GM19035 (cell line): ENCODE measurements around the gene FHIT.
"Not testable (repeated sequence)": the region's sequence is repeated elsewhere in the genome, so short reads cannot be mapped to it uniquely, and the experiment has no call there.

Source experiments
- ATAC-seq: cut with Tn5 transposase; IDR thresholded peaks from one replicate; pipeline ENCODE4 v1.9.1; 2021; ENCODE audit not compliant: unreplicated experiment

Gene FHIT

DNA sequence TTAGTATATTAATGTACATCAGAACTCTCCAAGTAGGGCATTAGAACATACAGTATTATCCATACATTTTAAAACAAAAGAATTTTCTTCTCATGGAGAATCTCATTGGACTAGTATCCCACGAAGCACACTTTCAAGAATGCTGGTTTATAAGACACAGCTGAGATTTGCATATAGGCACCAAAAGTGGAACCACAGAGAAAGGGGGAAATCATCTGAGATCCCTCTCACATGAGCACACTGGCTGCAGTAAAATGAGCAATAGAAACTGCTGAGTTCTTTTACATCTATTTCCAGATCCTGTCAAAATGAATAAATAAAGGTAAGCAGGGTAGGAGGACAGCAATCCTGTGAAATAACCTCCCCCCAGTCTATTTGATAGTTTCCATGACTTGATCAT is 665.3 kb downstream of the FHIT start:
- no peak for ATAC-seq

DNA sequence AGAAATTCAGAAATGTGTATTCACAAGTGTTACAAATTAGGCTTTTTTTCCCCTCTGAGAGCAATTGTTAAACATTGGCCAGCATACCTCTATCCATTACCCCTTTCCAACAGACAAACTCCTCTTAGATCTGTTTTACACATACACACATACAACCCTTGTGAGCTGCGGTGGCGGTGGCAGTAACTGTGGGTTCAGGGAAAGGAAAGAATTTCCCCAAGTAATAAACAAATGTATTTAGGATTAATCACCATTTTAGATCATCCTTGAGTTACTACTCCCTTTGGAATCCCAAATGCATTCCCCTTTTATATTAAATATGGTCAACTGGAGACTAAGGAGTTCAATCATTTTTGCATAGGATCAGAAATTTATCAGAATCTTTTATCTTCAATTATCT is 667.0 kb downstream of the FHIT start:
- no peak for ATAC-seq

DNA sequence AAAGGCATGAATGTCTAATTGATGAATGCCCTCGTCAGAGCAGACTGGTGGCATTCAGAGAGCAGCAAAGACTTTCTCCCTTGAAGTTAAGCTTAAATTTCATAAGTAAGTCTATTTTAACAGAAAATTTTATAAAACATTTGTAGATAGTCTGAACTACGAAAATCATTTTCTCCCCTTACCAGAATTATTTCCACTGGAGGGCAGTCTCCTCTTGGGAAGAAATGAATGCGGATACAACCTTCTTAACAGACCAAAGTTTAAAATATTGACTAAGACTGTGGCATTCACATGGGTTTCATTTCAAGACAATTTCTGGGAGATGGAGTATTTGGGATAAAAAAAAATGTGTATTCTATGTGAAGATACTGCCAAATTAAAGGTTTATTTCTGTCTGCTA is 669.0 kb downstream of the FHIT start:
- no peak for ATAC-seq

DNA sequence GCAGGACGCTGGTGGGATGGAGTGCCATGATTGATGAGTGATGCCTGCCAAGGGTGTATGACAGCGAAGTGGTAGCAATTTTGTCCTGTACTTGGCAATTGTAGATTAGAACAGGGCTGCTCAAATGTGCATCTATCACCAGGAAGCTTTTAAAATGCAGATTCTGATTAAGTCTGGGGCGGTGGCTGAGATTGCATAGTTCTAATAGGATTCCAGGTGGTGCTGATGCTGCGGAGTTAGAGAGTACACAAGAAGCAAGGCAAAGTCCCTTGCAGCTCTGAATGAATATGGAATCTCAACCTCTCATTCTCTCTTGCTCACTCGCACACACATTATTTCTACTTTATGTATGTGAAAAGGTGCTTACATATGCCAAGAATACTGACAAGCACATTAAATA is 670.4 kb downstream of the FHIT start:
- no peak for ATAC-seq

DNA sequence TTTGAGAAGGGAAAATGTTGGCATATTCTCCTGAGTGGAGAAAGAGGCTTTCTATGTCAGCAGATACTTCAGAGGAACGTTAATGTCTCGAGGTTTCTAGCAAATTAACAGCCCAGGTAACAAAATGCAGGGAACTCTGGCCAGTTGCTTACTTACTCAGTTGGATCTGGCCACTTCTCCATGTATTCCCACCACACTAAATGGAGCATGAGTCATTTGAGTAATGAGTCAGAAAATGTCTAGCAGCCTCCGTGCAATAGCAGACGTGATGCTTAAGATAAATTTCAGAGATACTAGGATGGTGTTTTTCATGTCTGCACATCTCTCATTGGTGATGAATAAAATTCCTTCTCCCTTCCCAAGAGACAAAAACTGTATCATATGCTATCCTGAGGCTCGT is 671.5 kb downstream of the FHIT start:
- no peak for ATAC-seq

DNA sequence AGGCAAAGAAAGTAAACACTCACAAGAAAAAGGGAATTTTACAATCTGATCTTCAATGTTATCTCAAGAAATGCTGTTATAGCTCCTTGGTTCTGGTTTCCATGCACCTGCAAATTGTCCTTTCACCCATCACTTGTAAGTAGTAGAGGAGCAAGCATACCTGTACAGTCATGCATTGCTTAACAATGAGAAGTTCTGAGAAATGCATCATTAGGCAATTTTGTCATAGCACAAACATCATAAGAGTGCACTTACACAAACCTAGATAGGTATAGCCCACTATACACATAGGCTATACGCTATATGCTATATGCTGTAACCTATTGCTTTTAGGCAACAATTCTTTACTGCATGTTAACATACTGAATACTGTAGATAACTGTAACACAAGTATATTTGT is 672.3 kb downstream of the FHIT start:
- ATAC-seq: no peak

DNA sequence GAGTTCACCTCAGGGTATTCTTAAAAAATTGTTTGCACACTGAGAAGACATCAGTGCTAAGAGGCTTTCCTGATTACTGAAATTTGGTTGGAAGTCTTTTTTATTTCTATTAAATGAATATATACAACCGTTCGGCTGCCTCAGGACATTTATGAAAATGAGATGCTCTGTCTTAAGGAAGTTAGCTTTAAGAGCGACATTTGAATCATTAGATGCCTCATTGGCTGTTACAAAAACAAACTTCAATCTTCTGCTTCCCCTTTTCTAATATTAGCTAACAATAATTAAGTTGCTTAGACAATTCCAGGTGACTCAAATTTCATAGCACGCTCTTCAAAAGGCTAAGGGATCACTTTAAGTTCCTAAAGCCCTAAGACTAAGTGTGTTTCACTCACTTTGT is 673.7 kb downstream of the FHIT start:
- ATAC-seq: no peak

DNA sequence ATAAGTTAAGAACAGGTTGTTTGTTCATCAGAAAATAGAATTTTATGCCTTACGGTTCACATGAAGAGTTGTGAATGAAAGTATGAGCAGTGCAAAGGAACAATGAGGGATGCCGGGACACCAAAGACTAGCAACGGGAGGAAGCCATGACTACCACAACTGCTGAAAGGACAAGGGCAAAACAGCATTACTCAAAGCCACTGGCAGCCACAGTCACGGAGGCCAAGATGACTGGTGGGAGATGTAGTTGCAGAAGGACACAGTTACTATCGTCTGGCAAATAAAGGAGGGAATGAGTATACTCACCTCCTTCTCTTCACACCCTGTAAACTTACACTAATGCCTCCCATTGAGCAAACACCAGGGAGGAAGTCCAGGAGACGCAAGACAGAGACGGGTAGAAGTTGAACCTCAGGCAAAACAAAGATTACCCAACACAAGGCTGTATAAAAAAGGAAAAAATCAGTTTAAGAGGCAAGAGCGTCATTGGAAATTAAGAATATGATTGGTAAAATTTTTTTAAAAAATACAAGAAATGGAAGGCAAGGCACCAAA is 675.5 kb downstream of the FHIT start:
- ATAC-seq: no peak

DNA sequence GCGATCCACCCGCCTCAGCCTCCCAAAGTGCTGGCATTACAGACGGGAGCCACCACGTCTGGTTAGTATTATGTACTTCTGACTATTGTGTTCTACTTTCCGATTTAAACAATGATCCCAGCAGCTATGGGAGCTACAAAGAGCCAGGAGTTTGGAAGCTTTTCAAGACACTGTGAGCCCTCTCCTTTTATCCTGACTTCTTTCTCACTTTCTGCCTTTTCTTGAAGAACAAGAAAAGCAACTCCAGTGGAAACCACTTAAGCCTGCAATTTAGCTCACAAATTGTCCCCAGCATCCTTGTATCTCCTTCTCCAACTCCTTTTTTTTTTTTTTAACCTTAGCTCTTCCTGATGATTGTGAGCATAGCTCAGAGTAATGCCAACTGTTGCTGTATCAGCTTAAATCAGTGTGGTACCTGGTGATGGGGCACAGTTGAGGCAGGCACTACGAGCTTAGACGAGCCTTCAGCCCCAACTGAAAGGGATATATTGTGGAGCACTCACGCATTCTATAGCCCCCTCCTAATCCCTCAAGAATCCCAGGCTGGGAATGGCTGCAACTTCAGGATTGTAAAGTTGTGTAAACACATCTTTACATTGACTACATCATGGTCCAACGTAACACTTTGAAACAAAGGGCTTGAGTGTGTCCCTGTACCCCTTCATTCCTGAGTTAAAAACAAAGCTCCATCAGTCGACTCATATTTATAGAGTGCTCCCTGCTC is 677.0 kb downstream of the FHIT start:
- no peak for ATAC-seq

DNA sequence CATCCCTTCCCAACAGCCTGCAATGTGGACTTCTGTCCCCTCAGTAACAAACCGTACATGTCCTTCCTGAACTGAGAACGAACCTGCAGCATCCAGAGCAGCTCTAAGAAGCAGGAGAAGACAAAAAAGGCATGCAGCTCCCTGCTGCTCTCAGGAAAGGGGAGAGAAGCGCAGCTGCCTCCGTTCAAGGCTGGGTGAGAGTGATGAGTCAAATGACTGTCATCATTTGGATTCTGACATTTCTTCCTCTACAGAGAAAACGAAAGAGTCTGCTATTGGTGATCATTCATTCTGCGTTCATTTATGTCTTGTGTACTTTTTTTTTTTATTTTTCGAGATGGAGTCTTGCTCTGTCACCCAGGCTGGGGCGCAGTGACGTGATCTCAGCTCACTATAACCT is 677.8 kb downstream of the FHIT start:
- no peak for ATAC-seq

DNA sequence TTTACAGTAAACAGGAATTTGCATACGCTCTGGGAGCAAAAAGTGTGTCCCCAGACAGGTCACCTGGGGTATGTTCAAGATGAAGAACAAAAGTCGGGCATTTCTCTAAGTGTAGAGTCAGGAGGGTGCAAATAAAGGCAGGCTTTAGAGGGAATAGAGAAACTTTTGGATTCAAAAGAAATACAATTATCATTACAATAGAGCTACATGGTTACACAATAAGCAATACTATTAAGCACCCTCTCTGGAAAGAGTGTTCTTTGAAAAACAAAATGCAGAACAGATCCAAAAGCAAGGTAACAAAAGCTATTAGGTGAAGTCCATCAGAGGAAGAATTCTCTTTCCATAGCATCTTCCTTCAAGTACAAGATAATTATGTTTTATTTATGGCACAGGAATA is 679.7 kb downstream of the FHIT start:
- ATAC-seq: no peak

DNA sequence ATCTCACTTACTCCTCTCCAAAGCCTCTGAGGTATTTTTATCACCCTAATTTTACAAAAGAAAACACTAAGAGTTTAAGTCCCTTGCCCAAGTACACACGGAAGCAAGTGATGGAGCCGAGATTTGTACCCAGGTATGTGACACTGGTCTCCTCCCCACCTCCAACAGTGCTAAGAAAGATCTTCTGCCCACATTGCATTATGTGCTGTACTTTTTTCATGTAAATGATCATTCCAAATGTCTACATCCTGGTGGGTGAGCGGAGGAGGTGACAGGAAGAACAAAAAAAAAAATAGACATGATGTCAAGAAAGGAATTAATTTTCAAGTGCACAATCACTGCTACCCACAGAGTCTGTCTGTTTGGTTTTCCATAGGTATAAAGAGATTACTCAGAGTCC is 694.1 kb downstream of the FHIT start:
- ATAC-seq: no peak

DNA sequence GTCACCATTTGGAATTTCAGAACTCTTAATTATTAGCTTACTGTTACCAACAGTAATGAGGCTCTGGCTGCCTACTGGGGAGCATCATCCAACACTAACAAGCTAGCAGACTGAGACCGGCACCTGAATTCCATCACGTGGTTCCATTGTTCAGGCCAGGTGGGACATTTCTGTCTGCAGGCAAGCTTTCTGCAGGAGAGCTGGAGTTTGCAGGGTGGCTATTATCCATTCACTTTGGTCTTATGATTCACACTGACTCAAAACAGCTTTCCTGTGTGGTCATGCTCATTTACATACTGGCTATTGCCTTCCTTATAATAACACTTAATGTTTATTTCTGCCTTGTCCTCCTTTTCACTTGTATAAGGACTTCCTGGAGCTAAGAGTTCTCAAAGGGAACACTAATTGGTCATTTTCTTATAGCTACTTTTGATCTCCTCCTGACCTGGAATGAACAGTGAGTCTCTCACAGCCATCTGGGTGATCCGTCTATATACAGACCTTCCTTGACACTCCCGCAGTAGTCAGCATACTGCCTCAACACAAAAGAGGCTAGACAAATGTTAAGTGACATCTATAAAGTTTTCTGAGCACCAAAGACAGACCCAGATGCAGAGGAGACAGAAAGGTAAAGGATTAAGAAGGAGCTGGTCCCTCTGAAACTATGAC is 695.4 kb downstream of the FHIT start:
- peak; percentile 88 for ATAC-seq

DNA sequence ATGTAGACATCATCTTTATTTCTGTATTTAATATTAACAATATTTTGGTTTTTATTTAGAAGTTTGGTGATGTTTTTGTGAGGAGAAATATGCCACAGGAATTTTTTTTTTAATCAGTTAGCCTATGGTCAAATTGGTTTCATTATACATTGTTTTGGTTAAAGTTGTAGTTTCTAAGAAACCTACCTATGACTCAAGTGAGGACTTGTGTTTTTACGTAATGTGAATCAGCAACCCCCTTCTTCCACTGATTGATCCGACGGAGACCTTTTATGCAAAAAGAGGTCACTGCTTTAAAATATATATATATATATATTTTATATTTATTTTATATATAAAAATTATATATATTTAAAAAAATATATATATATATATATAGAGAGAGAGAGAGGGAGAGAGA is 698.1 kb downstream of the FHIT start:
- ATAC-seq: peak; percentile 46

DNA sequence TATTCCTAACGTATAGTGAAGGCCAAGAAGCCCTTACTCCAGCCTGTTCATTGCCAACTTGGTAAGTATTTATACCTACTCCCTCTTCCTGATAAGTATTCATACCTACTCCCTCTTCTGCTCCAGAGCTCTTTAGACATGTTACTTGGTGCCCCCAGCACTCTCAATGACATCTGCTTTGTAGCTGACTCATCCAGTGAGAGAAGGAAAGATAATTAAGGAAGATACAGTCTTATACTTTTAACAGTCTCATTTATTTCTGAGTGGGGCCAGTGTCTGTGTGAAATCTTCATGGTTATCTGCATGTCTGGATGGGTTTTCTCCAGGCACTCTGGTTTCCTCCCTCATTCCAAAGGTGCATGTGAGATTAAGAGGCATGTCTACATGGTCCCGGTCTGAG is 698.7 kb downstream of the FHIT start:
- no peak for ATAC-seq

DNA sequence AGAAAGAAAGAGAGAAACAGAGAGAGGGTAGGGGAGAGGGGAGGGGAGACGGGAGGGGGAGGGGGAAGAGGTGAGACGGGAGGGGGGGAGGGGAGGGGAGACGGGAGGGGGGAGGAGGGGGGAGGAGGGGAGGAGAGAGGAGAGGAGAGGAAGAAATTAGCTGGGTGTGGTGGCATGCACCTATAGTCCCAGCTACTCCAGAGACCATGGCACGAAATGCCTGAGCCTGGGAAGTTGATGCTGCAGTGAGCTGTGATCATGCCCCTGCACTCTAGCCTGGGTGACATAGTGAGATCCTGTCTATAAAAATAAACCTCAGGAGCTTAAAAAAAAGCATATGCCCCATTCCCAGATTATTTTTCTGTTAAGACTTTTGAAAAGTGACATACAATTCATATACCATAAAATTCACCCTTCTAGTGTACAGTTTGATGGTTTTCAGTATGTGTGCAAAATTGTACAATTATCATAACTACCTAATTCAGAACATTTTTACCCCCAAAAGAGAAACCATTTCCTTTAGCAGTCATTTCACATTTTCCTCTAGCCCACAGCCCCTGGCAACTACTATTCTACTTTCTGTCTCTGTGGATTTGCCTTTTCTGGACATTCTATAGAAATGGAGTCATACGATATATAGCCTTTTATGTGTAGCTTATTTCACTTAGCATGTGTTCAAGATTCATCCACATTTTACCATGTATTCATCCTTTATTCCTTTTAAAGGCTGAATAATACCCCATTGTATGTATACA is 699.6 kb downstream of the FHIT start:
- ATAC-seq: no peak

DNA sequence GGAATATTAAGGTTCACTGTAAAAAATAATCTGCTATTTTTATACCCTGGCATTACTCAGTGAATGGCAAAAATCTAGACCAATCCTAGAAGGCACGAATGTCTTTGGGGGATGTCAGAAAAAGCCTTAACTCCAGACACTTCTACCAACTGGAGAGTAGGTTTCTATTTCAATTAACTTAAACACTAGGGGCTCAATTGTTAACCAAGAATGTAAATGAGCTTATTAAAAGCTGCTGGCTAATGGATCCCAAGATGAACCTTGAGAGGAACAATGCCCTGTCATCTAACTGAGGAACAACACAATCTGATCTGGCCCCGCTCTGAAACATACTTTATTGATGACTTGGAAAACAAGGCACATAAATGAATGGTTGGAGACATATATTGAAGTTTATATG is 701.4 kb downstream of the FHIT start:
- no peak for ATAC-seq

DNA sequence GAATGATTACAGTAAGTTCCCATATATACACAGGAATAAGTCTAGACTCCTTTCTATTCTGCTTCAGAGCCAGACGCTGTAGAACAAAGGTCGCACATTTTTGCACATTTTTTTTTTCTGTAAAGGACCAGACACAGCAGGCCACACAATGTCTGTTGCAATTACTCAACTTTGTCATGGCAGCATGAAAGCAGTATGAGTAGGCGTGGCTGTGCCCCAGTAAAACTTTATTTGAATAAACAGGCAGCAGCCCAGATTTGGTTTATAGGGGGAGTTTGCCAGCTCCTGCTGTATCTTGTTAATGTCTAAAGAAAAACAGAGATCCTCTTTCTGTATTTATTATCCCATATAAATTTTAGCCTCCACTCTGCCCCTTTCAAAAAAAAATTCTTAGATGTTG is 708.3 kb downstream of the FHIT start:
- ATAC-seq: no peak

DNA sequence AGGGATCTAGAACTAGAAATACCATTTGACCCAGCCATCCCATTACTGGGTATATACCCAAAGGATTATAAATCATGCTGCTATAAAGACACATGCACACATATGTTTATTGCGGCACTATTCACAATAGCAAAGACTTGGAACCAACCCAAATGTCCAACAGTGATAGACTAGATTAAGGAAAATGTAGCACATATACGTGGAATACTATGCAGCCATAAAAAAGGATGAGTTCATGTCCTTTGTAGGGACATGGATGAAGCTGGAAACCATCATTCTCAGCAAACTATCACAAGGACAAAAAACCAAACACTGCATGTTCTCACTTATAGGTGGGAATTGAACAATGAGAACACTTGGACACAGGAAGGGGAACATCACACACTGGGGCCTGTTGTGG is 711.9 kb downstream of the FHIT start:
- ATAC-seq: not testable (repeated sequence)

DNA sequence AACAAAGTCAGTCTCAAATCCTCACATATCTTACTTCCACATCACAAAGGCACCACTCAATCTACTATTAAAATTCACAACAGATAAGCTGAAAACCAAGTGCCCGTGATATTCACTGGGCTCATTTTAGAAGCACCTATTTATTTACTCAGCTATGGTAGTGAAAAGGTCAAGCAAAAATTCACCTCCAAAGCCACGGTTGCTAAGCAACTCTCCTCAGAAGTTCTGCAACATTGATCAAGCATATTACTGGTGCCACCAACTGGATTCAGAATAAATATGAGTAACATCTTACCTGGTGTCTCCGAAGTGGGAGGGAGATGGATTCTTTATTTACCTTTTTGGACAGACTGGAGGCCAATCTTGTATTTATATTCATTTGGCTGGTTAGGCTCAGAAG is 714.8 kb downstream of the FHIT start:
- ATAC-seq: no peak

DNA sequence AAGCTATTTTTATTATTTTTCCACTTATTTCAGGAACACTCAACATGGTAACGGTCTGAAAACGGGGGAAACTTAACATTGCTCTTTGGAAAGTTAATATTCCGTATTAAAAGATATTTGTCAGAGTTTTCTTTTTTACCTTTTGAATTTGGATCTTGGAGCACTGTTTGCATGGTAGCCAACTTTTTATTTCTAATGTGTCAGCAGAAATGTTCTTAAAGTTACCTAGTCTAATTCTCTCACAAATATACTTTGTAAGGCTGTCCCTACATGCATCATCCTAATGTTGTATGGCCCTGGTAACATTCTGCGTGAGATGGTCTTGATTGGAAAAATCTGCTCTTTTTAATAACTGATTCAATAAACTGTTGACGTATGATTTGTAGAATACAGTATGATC is 719.5 kb downstream of the FHIT start:
- no peak for ATAC-seq

DNA sequence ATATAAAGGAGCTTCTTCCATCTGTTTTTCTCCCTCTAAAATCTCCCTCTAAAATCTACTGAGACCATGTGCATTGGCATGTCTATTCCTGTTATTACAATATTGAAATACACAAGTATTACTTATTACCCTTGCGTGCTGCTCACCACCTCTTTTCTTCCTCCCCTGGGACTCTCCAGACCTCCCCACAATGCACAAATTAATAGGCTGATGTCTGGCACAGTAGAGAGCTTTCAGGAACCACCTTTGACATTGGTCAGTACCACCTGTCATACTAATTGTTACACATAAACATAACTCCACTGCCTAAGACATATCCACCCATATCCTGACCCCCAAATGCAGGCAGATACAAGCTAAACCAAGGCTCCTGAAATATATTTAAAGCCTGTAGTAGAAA is 722.6 kb downstream of the FHIT start:
- ATAC-seq: no peak
